Measurements from ENCODE around the gene XRCC2.

DNA sequence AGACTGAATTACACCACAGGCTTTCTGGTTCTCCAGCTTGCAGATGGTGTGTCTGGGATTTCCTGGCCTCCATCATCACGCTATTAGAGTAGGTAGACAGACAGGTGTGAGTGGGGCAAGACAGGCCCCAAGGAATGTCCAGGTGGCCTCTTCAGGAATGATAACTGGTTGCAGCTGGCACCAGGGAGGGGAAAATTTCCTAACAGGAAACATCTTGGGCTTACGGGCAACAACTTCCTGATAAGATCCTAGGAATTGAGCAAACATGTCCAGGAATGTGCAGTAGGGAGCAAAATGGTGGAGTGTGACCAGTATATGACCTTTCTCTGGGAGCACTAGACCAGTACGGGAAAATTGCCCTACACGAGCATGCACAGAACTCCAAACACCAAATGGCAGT is 11.3 kb downstream of the XRCC2 start:
- TF ChIP-seq TAF1 (IDR thresholded peaks at IDR 0.05; ENCODE audit: low read depth): no peak
- TF ChIP-seq, protein P1, sequence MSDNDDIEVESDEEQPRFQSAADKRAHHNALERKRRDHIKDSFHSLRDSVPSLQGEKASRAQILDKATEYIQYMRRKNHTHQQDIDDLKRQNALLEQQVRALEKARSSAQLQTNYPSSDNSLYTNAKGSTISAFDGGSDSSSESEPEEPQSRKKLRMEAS (IDR thresholded peaks at IDR 0.05): no peak
- TF ChIP-seq CEBPB (IDR thresholded peaks at IDR 0.05): no peak
- no peak for TF ChIP-seq TCF12 (IDR thresholded peaks at IDR 0.05; ENCODE audit: low read depth)
- TF ChIP-seq, protein P2, sequence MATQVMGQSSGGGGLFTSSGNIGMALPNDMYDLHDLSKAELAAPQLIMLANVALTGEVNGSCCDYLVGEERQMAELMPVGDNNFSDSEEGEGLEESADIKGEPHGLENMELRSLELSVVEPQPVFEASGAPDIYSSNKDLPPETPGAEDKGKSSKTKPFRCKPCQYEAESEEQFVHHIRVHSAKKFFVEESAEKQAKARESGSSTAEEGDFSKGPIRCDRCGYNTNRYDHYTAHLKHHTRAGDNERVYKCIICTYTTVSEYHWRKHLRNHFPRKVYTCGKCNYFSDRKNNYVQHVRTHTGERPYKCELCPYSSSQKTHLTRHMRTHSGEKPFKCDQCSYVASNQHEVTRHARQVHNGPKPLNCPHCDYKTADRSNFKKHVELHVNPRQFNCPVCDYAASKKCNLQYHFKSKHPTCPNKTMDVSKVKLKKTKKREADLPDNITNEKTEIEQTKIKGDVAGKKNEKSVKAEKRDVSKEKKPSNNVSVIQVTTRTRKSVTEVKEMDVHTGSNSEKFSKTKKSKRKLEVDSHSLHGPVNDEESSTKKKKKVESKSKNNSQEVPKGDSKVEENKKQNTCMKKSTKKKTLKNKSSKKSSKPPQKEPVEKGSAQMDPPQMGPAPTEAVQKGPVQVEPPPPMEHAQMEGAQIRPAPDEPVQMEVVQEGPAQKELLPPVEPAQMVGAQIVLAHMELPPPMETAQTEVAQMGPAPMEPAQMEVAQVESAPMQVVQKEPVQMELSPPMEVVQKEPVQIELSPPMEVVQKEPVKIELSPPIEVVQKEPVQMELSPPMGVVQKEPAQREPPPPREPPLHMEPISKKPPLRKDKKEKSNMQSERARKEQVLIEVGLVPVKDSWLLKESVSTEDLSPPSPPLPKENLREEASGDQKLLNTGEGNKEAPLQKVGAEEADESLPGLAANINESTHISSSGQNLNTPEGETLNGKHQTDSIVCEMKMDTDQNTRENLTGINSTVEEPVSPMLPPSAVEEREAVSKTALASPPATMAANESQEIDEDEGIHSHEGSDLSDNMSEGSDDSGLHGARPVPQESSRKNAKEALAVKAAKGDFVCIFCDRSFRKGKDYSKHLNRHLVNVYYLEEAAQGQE (IDR thresholded peaks at IDR 0.05; ENCODE audit: low read depth): no peak
- TF ChIP-seq ZBTB7A (IDR thresholded peaks at IDR 0.05; ENCODE audit: low read depth): no peak
- TF ChIP-seq, protein P3, sequence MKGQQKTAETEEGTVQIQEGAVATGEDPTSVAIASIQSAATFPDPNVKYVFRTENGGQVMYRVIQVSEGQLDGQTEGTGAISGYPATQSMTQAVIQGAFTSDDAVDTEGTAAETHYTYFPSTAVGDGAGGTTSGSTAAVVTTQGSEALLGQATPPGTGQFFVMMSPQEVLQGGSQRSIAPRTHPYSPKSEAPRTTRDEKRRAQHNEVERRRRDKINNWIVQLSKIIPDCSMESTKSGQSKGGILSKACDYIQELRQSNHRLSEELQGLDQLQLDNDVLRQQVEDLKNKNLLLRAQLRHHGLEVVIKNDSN (IDR thresholded peaks at IDR 0.05): no peak
- TF ChIP-seq CREB1 (IDR thresholded peaks at IDR 0.05; ENCODE audit: low read depth): no peak
- no peak for TF ChIP-seq NFIC (IDR thresholded peaks at IDR 0.05)
- TF ChIP-seq RAD21 (IDR thresholded peaks at IDR 0.05; ENCODE audit: low read depth): no peak
- no peak for TF ChIP-seq EP300 (IDR thresholded peaks at IDR 0.05; ENCODE audit: borderline replicate concordance)
- TF ChIP-seq YY1 (IDR thresholded peaks at IDR 0.05; ENCODE audit: low read depth): no peak
- TF ChIP-seq TEAD4 (IDR thresholded peaks at IDR 0.05): no peak

Data from Ishikawa (cell line).